ENCODE results near the gene OR10Z1. TPM values are rescaled to one million over a fixed set of nuclear protein-coding genes. Genes with fewer than 3 reads are reported as not detected.

Gene OR10Z1
- total RNA-seq, 1 donor from 2014 or later: not detected

Other genes with a start within 250 kb of the OR10Z1 start
- gene OR10T2, start 205.8 kb upstream of the OR10Z1 start, total RNA-seq: not detected in 2 replicates
- gene OR10K2, start 179.0 kb upstream of the OR10Z1 start, total RNA-seq: not detected in 2 replicates
- gene OR10K1, start 143.4 kb upstream of the OR10Z1 start, total RNA-seq: not detected in 2 replicates
- not detected in 2 replicates for gene OR10R2, start 133.0 kb upstream of the OR10Z1 start, total RNA-seq
- gene OR6Y1, start 50.9 kb upstream of the OR10Z1 start, total RNA-seq: not detected in 2 replicates
- gene OR6P1, start 34.7 kb upstream of the OR10Z1 start, total RNA-seq: not detected in 2 replicates
- not detected in 2 replicates for gene OR10X1, start 25.4 kb upstream of the OR10Z1 start, total RNA-seq
- gene SPTA1, start 81.4 kb downstream of the OR10Z1 start, total RNA-seq: not detected in 2 replicates
- gene OR6K2, start 95.4 kb downstream of the OR10Z1 start, total RNA-seq: not detected in 2 replicates
- not detected in 2 replicates for gene OR6K3, start 115.5 kb downstream of the OR10Z1 start, total RNA-seq
- not detected in 2 replicates for gene OR6K6, start 149.5 kb downstream of the OR10Z1 start, total RNA-seq
- not detected in 2 replicates for gene OR6N1, start 166.9 kb downstream of the OR10Z1 start, total RNA-seq
- gene OR6N2, start 175.9 kb downstream of the OR10Z1 start, total RNA-seq: not detected in 2 replicates
- not detected in 2 replicates for gene MNDA, start 226.1 kb downstream of the OR10Z1 start, total RNA-seq